Measurements from ENCODE around the gene CHSY1. TPM values are rescaled to one million over a fixed set of nuclear protein-coding genes. Genes with fewer than 3 reads are reported as not detected.

The CHSY1 gene
- total RNA-seq, 1 donor from 2014 or later: 33.2 TPM

GRCh38 chr15:101138913-101139880 is 112.7 kb downstream of the CHSY1 start:
- H3K36me3 Mint-ChIP-seq (ENCODE audit: insufficient read depth): no peaks in the 10 kb centered on the region
- H3K27ac Mint-ChIP-seq: peak overlapping the region; percentile 82
- H3K27me3 Mint-ChIP-seq: peaks cover 7% of the 10 kb centered on the region
- H3K4me1 Mint-ChIP-seq (ENCODE audit: low read depth): no peaks in the 10 kb centered on the region
- DNase-seq (ENCODE audit: low spot score, unreplicated experiment): no peak
- TF ChIP-seq, protein P1, sequence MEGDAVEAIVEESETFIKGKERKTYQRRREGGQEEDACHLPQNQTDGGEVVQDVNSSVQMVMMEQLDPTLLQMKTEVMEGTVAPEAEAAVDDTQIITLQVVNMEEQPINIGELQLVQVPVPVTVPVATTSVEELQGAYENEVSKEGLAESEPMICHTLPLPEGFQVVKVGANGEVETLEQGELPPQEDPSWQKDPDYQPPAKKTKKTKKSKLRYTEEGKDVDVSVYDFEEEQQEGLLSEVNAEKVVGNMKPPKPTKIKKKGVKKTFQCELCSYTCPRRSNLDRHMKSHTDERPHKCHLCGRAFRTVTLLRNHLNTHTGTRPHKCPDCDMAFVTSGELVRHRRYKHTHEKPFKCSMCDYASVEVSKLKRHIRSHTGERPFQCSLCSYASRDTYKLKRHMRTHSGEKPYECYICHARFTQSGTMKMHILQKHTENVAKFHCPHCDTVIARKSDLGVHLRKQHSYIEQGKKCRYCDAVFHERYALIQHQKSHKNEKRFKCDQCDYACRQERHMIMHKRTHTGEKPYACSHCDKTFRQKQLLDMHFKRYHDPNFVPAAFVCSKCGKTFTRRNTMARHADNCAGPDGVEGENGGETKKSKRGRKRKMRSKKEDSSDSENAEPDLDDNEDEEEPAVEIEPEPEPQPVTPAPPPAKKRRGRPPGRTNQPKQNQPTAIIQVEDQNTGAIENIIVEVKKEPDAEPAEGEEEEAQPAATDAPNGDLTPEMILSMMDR (IDR thresholded peaks at IDR 0.05; ENCODE audit: unreplicated experiment): no peak
- peaks cover 4% of the 10 kb centered on the region for H3K9me3 Mint-ChIP-seq (ENCODE audit: low read depth)
- no peak overlapping the region for H3K4me3 Mint-ChIP-seq (ENCODE audit: low read depth)

DNA sequence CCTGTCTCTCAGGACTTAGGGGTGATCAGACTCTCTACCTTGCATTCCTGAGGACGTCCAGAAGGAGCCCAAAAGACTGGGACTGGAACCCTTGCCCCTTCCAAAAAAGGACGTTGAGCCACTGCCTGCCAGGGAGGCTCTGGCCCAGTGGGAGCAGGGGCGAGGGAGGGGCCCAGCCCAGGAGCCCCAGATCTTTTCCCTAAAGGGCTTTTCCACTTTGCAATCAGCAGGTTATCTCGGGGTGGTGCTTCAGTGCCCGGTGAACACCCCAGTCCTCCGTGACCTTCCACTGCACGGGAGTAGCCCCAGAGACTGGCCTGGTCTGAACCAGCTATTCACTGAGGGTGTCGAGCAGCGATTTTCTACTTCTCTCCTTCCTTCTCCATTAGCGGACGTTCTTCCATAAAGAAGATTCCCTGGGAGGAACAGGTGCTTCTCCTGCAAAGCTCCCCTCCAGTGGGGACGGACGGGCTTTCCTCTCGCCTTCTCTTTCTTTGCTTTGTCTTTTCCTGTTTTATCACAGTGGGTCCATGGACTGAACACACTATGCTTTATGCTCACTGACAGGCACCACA is 113.7 kb downstream of the CHSY1 start:
- TF ChIP-seq, protein P1 (IDR thresholded peaks at IDR 0.05; ENCODE audit: unreplicated experiment): no peak
- no peak for DNase-seq (ENCODE audit: low spot score, unreplicated experiment)
- Mint-ChIP-seq H3K27ac (no peak overlapping the region), H3K36me3 (ENCODE audit: insufficient read depth) (no peaks in the 10 kb centered on the region), H3K27me3 (peaks cover 7% of the 10 kb centered on the region), H3K4me3 (ENCODE audit: low read depth) (no peak overlapping the region), H3K9me3 (ENCODE audit: low read depth) (peaks cover 4% of the 10 kb centered on the region), H3K4me1 (ENCODE audit: low read depth) (no peaks in the 10 kb centered on the region)

DNA sequence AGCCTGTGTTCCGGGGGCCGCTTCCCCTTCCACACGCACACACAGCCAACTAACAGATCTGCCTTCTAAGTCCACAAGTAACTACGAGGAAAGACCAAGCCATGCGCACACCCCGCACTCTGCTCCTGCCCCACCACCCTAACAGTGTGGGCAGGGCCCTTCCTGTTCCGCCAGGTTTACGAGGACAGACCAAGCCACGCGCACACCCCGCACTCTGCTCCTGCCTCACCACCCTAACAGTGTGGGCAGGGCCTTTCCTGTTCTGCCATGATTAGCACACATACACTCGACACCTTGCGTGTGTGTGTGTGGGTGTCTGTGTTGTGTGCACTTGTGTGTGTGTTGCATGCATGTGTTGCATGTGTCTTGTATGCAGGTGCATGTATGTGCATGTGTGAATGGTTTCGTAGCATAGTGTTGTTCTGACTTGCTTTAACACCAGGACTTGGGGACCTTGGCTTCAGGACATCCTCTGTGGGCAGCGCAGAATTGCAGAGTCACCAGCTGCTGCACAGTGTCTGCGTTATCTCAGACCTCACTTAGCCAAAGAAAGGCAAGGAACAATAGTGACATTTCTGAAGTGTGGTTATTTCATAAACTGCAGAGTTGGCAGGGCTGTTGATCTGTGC is 114.4 kb downstream of the CHSY1 start:
- H3K27ac Mint-ChIP-seq: no peak overlapping the region
- no peak overlapping the region for H3K4me3 Mint-ChIP-seq (ENCODE audit: low read depth)
- H3K4me1 Mint-ChIP-seq (ENCODE audit: low read depth): no peaks in the 10 kb centered on the region
- peaks cover 7% of the 10 kb centered on the region for H3K27me3 Mint-ChIP-seq
- no peaks in the 10 kb centered on the region for H3K36me3 Mint-ChIP-seq (ENCODE audit: insufficient read depth)
- TF ChIP-seq, protein P1 (IDR thresholded peaks at IDR 0.05; ENCODE audit: unreplicated experiment): no peak
- DNase-seq (ENCODE audit: low spot score, unreplicated experiment): no peak
- peaks cover 4% of the 10 kb centered on the region for H3K9me3 Mint-ChIP-seq (ENCODE audit: low read depth)

GRCh38 chr15:101136381-101137268 is 115.2 kb downstream of the CHSY1 start:
- Mint-ChIP-seq H3K4me1 (ENCODE audit: low read depth) (peaks cover 1% of the 10 kb centered on the region), H3K36me3 (ENCODE audit: insufficient read depth) (no peaks in the 10 kb centered on the region), H3K9me3 (ENCODE audit: low read depth) (peaks cover 4% of the 10 kb centered on the region), H3K27me3 (peaks cover 7% of the 10 kb centered on the region), H3K4me3 (ENCODE audit: low read depth) (no peak overlapping the region), H3K27ac (no peak overlapping the region)
- DNase-seq (ENCODE audit: low spot score, unreplicated experiment): no peak
- TF ChIP-seq, protein P1 (IDR thresholded peaks at IDR 0.05; ENCODE audit: unreplicated experiment): no peak

Data from progenitor cell of endocrine pancreas (in vitro differentiated cells).